NCI-H2029 treated with DMSO at 0.1 percent for 48 hours (cell line): ENCODE data around the gene GTPBP1.
A peak's percentile ranks its signal among the peaks of the same experiment; 100 is the strongest.

ENCODE experiments used
- DNase-seq: peaks from one replicate; lab custom pipeline; 2025; lab: John Stamatoyannopoulos, UW

GTPBP1 gene

GRCh38 chr22:38705235-38706100 is at the start of gene GTPBP1:
Gene GTPBP1, plus strand, starts transcription at chr22:38705944. Its CDS starts 12 bp downstream, at chr22:38705956.
- peak; percentile 99 for DNase-seq

GRCh38 chr22:38656256-38657044 is 49.3 kb upstream of the GTPBP1 start, which contains the start of the genes CBY1 and FAM227A:
Gene CBY1, plus strand, starts transcription at chr22:38656638. Its CDS starts 11,417 bp downstream, at chr22:38668055.
Gene FAM227A, minus strand, starts transcription at chr22:38656392. Its CDS starts 6,224 bp downstream, at chr22:38650168.
- DNase-seq: peak; percentile 76

GRCh38 chr22:38657045-38657909 is 48.5 kb upstream of the GTPBP1 start:
- peak; percentile 5 for DNase-seq

GRCh38 chr22:38674888-38675287 is 30.9 kb upstream of the GTPBP1 start:
- DNase-seq: no peak

GRCh38 chr22:38675833-38676232 is 29.9 kb upstream of the GTPBP1 start:
- DNase-seq: no peak

- peak; percentile 50 for DNase-seq
These were observed 24.0 kb upstream of the GTPBP1 start, which contains the start of gene TOMM22 for GRCh38 chr22:38681582-38682335. Gene TOMM22, plus strand, starts transcription at chr22:38681957. Its CDS starts 22 bp downstream, at chr22:38681979.

GRCh38 chr22:38684895-38685294 is 20.8 kb upstream of the GTPBP1 start:
- no peak for DNase-seq

GRCh38 chr22:38685761-38686160 is 20.0 kb upstream of the GTPBP1 start:
- DNase-seq: no peak

GRCh38 chr22:38689651-38690050 is 16.1 kb upstream of the GTPBP1 start:
- no peak for DNase-seq

GRCh38 chr22:38694049-38694448 is 11.7 kb upstream of the GTPBP1 start:
- DNase-seq: no peak

- DNase-seq: no peak
These were observed 10.8 kb upstream of the GTPBP1 start for GRCh38 chr22:38694940-38695339.

- DNase-seq: no peak
These were observed 8.9 kb upstream of the GTPBP1 start for GRCh38 chr22:38696606-38697424.

- no peak for DNase-seq
These were observed 8.2 kb upstream of the GTPBP1 start for GRCh38 chr22:38697425-38698089.

GRCh38 chr22:38698407-38699094 is 7.2 kb upstream of the GTPBP1 start:
- DNase-seq: no peak

- no peak for DNase-seq
These were observed 6.6 kb upstream of the GTPBP1 start for GRCh38 chr22:38699143-38699542.

- DNase-seq: no peak
These were observed 6.0 kb upstream of the GTPBP1 start for GRCh38 chr22:38699784-38700183.

- DNase-seq: no peak
These were observed 5.4 kb upstream of the GTPBP1 start for GRCh38 chr22:38700270-38700788.

GRCh38 chr22:38700789-38701628 is 4.7 kb upstream of the GTPBP1 start, which contains the start of gene JOSD1:
Gene JOSD1, minus strand, starts transcription at chr22:38700943. Its CDS starts 956 bp downstream, at chr22:38699987.
- peak; percentile 26 for DNase-seq
